Skin epidermis (tissue), 12 donors: ENCODE results near the gene HDGFL2.

Experiments used
- H3K27ac ChIP-seq, 21 experiments: fragments of 200-600 bp; sonication (generic) in 11 of 21; one replicate each; pipeline ENCODE4 v1.5.0; 2020; ENCODE audit warnings: mild to moderate bottlenecking in 3 of 21, inconsistent platforms in 2 of 21, moderate library complexity in 2 of 21
- H3K4me3 ChIP-seq, 7 experiments: fragments of 200-600 bp; sonication (generic) in 2 of 7; one replicate each; pipeline ENCODE4 v1.5.0; 2020; ENCODE audit warnings: inconsistent platforms in 2 of 7, mild to moderate bottlenecking in 2 of 7, moderate library complexity in 1 of 7

Gene HDGFL2

GRCh38 chr19:4506449-4507149 lies 34.5 kb downstream of the HDGFL2 start:
- H3K27ac ChIP-seq, result no peak overlapping the region
- H3K4me3 ChIP-seq, result no peak overlapping the region

GRCh38 chr19:4507150-4507452 lies 35.0 kb downstream of the HDGFL2 start:
- Histone ChIP-seq H3K4me3 (no peak overlapping the region), H3K27ac (no peak overlapping the region)

DNA sequence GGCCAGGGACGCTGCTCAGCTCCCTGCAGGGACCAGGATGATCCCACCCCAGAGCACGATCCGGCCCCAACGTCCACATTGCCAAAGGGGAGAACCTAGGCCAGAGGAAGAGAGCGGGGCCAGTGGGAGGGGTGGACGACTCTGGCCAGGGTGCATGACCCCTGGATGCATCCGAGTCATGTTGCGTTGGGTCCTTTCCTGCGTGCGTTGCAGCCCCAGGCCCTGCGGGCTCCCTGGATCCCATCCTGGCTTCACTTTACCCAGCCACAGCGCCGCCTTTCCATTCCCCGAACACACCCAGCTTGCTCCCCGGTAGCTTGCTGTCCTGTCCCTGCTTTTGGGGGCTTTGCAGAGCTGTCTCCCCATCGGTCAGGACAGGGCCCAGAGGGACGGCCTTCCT lies 35.7 kb downstream of the HDGFL2 start:
- Histone ChIP-seq H3K4me3 (no peak overlapping the region), H3K27ac (no peak overlapping the region)

DNA sequence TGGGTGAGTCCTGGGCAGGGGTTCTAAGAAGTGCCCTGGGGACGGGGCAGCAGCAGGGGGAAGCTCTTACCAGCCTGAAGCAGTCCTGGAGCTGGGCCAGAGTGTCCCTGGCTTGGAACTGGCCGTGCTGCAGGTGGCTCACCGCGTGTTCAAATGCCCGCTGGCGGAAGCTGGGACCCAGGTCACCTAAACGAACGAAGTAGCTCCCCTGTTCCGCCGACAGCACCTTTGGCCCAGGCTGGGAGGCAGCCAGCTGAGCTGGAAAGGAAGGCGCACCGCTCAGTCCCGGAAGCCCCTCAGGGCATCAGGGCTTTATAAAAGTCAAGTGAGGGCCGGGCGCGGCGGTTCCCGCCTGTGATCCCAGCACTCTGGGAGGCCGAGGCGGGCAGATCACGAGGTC lies 36.6 kb downstream of the HDGFL2 start:
- Histone ChIP-seq H3K4me3 (no peak overlapping the region), H3K27ac (no peak overlapping the region)

- peak overlapping the region in 1 of 21 experiments; percentile 13 for H3K27ac ChIP-seq
- H3K4me3 ChIP-seq, result no peak overlapping the region
Observed at GRCh38 chr19:4510435-4511255, 38.5 kb downstream of the HDGFL2 start.

GRCh38 chr19:4511300-4512054 lies 39.4 kb downstream of the HDGFL2 start:
- Histone ChIP-seq H3K4me3 (no peak overlapping the region), H3K27ac (no peak overlapping the region)

DNA sequence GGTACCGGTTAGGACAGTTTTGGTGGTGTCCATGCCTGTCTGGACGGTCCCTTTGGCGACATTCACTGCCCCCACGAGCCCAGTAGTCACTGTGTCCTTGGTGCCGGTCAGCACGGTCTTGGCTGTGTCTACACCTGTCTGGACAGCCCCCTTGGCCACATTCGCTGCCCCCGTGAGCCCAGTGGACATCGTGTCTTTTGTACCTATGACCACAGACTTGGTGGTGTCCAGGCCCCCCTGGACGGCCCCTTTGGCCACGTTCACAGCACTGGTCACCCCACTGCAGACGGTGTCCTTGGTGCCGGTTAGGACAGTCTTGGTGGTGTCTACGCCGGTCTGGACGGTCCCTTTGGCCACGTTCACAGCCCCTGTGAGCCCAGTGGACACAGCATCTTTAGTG lies 40.0 kb downstream of the HDGFL2 start:
- no peak overlapping the region for H3K27ac ChIP-seq
- H3K4me3 ChIP-seq, result no peak overlapping the region

DNA sequence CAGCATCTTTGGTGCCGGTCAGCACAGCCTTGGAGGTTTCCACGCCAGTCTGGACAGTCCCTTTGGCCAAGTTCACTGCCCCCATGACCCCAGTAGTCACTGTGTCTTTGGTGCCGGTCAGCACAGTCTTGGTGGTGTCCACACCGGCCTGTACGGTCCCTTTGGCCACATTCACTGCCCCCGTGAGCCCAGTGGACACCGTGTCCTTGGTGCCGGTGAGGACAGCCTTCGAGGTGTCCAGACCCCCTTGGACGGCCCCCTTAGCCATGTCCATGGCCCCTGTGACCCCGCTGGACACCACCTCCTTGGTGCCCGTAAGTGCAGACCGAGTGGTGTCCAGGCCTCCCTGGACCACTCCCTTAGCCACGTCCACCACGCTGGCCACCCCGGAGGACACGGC lies 41.2 kb downstream of the HDGFL2 start:
- Histone ChIP-seq H3K27ac (no peak overlapping the region), H3K4me3 (no peak overlapping the region)

DNA sequence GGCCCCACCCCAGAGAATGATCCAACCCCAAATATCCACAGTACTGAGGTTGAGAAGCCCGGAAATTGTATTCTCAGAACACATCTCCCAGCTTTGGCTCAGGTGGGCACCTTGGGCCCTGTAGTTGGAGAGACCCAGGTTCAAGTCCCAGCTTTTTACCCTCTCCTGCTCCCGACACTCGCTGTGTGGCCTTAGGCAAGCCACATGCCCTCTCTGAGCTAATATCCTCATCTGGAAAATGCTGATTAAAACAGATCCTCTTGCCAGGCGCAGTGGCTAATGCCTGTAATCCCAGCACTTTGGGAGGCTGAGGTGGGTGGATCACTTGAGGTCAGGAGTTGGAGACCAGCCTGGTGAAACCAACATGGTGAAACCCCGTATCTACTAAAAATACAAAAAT lies 43.6 kb downstream of the HDGFL2 start:
- Histone ChIP-seq H3K4me3 (no peak overlapping the region), H3K27ac (no peak overlapping the region)

DNA sequence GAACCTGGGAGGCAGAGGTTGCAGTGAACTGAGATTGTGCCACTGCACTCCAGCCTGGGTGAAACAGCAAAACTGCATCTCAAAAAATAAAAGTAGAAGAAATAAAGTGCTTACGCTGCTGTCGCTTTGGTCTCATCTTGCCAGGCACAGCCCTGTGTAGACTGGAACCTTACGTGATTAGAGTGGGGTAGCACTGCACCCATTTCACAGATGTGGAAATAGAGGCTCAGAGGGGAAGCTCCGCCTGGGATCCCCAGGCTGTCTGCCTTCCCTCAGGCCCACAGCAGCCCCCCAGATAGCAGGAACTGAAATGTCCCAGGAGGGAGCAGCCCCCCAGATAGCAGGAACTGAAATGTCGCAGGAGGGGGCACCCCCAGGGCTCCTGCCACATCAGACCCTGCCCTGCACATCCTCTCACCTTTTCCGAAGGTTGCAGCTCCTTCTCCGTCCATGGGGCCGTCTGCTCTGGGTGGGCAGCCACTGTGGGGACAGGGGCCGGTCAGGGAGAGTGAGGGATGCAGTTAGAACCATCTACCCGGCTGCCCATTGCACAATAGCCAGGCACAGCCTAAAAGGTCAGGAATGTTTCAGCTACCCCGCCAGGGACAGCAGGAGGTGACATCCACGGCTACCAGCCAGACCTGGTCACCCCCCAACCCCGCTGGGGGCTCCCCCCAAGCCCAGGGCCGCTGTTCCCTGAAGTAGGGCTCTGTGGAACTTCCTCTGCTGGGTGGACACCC lies 44.3 kb downstream of the HDGFL2 start:
- Histone ChIP-seq H3K27ac (no peak overlapping the region), H3K4me3 (no peak overlapping the region)

- Histone ChIP-seq H3K27ac (no peak overlapping the region), H3K4me3 (no peak overlapping the region)
Observed at GRCh38 chr19:4516939-4517300, 44.8 kb downstream of the HDGFL2 start.

GRCh38 chr19:4517451-4518057 lies 45.5 kb downstream of the HDGFL2 start:
- Histone ChIP-seq H3K27ac (no peak overlapping the region), H3K4me3 (peak overlapping the region in 1 of 7 experiments; percentile 2)

DNA sequence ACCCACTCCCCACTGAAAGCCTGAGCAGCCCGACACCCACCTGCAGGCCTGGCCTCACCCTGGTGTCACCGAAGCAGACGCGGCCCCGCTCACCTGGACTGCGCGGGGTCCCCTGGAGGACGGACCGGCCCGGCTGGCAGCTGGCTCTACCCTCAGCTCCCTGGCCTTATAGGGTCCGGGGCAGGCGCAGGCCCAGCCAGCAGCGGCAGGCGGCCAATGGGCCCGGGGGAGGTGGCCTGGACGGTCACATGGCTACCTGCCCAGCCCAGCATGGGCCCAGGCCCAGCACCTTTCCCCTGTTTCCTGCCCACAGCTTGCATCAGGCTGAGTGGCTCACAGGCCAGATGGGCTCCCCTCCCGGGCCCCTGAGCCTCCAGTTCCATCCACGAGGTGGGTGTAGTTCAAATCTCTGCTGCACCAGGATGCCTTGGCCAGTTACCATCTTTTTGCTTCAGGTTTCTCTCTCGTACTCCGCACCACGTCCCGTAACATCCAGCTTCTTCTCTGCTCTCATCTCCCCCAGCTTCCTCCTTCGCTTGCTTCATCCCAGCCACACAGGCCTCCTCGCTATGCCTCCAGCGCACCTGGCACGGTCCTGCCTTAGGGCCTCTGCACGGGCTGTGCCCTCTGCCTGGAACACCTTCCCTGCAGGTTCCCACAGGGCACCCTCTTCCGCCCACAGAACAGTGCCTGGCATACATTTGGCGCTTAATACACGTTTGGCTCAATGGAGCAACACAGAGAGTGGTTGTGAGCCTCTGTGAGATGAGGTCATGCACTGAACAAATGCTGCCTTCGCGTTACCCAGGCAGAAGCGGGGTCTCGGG lies 46.5 kb downstream of the HDGFL2 start, which contains the start of gene PLIN4:
TSS of gene PLIN4 (minus strand) at position 142 of the 827 bp plus-strand sequence. CDS start 214 bp downstream, outside the sequence.
- Histone ChIP-seq H3K4me3 (peak within 1 kb of the TSS in 1 of 7 experiments; percentile 2), H3K27ac (peak within 1 kb of the TSS in 7 of 21 experiments; percentile 4 to 47 (median 32))

DNA sequence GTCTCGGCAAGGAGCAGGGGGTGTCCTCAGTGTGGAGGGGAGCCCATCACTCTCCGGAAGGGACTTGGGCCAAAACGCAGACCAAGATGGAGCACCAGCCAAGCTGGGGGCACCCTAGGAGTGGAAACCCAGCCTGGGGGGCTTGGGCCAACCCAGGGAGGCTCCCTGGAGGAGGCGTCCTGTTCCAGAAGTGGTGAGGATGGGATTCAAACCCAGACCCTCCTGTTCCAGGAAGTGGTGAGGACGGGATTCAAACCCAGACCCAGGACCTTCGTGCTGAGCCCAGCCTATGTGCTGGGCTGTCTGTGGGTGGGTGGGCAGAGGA lies 47.0 kb downstream of the HDGFL2 start:
- peak overlapping the region in 7 of 21 experiments; percentile 4 to 47 (median 32) for H3K27ac ChIP-seq

DNA sequence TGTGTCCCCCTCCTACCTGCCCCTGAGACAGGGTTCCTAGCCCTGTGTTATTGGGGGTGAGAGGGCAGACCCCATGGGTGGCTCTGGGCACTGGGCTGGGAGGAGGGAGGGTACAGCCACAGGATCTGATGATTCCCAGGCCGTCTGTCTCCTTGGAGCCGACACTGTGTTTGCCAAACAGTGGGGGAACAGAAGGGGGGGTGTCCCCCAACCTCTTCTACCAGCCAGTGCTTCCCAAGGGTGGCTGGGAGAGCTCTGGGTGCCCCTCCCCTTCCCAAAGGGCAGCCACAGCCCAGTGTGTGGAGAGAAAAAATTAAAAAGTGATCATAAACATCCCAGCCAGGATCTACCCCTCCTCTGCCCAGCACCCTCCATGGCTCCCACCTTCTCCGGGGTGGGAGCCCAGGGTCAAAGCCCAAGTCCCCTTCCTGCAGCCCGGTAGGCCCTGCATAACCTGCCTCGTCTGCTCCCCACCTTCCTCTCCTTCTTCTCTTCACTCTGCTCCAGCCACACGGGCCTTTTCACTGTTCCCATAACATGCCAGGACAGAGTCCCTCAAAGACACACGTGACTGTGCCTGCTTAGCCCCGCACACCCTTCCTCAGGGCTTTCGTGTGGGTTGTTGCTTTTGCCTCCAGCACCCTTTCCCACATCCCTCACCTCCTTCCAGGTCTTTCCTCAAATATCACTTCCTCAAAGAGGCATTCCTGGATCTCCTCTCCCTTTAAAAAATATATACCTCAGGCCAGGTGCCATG lies 47.6 kb downstream of the HDGFL2 start:
- Histone ChIP-seq H3K27ac (peak overlapping the region in 6 of 21 experiments; percentile 4 to 47 (median 31)), H3K4me3 (peak overlapping the region in 1 of 7 experiments; percentile 4)

More for the DNA sequence above, 47.0 kb downstream of the HDGFL2 start:
- no peak overlapping the region for H3K4me3 ChIP-seq

DNA sequence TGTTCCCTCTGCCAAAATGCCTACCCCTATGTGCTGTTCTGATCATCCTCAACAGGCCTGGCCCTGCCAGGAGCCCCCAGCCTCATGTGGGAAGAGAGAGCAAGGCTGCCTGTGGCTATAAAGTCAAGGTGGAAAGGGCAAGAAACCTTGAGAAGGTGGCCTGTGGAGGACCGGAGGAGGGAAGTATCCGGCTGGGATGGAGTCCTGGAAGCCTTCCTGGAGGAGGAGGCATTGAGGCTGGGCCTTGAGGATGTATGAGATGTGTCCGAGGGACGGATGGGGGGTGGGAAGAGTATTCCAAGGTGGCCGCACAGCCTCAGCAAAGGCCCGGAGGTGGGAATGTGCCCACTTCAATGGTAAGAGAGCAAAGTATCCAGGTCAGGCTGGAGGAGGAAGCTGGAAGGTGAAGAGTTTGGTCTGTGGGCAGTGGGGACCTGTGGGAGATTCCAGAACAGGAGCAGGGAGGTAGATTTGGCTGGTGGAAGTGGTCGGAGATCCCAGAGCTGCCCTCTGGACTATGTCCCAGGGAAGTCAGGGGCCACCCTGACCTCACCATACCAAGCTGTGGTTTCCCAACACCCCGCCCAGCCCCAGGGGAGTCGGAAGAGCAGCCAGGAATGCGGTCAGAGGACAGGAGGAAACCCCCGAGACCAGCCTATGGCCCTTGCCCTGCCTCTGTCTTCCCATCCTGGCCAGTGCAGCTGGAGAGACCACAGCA lies 49.2 kb downstream of the HDGFL2 start:
- no peak overlapping the region for H3K27ac ChIP-seq
- H3K4me3 ChIP-seq, result no peak overlapping the region

- H3K27ac ChIP-seq, result no peak overlapping the region
- H3K4me3 ChIP-seq, result no peak overlapping the region
Observed at GRCh38 chr19:4521888-4522242, 49.8 kb downstream of the HDGFL2 start.
